KOPT-K1 (cell line): ENCODE measurements around the gene NPTX2.

ENCODE experiments used
- H3K27ac ChIP-seq: fragments of 200-600 bp; sonication (generic); 2 replicates; pipeline ENCODE4 v1.5.1; 2016; ENCODE audit warnings: antibody characterized with exemption, mild to moderate bottlenecking, low read depth, low read length; ENCODE audit not compliant: poor library complexity, severe bottlenecking
- H3K36me3 ChIP-seq: fragments of 200-600 bp; sonication (generic); 2 replicates; pipeline ENCODE4 v1.5.1; 2017; ENCODE audit warnings: antibody characterized with exemption, mild to moderate bottlenecking, low read length, moderate library complexity; ENCODE audit not compliant: insufficient read depth
- H3K9me3 ChIP-seq: fragments of 200-600 bp; sonication (generic); 2 replicates; pipeline ENCODE4 v1.5.1; 2017; ENCODE audit warnings: antibody characterized with exemption, low read length, mild to moderate bottlenecking; ENCODE audit not compliant: insufficient read depth, poor library complexity, severe bottlenecking

NPTX2 gene

DNA sequence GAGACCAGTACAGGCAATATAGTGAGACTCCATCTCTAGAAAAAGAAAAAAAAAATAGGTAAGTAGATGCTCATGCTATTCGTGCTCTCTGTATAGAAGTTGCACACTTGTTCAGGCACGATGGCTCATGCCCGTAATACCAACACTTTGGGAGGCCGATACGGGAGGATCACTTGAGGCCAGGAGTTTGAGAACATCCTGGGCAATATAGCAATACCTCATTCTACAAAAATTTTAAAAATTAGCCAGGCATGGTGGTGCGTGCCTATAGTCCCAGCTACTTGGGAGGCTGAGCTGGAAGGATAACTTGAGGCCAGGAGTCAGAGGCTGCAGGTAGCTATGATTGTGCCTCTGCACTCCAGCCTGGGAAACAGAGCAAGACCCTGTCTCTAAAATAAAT is 17.2 kb upstream of the NPTX2 start:
- no peaks in the 10 kb centered on the region for H3K9me3 ChIP-seq
- H3K36me3 ChIP-seq, result no peaks in the 10 kb centered on the region
- H3K27ac ChIP-seq, result no peak overlapping the region

DNA sequence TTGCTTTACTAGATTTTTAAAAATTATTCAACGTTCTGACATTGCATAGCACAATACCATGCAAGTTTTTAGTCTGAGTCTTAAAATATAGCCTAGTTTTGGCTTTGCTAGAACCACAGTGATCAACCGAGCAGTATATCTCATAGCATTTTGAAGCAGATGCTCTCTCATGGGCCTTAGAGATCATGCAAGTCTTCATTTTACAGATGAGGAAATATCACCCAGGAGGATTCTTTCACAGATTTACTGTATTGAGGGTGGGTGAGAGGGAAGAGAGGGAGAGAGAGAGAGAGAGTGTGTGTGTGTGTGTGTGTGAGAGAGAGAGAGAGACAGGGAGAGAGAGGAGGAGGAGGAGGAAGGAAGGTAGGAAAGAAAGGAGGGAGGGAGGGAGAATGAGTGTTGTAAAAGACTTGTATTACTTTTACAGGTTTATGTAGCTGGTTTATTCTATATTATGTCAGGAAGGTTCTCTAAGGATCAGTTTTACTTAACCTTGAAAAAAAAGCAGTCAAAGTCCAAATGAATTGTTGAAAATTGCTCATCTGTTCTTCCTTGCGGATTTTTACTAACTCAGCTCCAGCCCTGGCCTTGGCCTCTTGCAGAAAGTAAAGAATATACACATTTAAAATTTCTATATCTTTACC is 14.2 kb upstream of the NPTX2 start:
- Histone ChIP-seq H3K27ac (no peak overlapping the region), H3K36me3 (no peaks in the 10 kb centered on the region), H3K9me3 (no peaks in the 10 kb centered on the region)

DNA sequence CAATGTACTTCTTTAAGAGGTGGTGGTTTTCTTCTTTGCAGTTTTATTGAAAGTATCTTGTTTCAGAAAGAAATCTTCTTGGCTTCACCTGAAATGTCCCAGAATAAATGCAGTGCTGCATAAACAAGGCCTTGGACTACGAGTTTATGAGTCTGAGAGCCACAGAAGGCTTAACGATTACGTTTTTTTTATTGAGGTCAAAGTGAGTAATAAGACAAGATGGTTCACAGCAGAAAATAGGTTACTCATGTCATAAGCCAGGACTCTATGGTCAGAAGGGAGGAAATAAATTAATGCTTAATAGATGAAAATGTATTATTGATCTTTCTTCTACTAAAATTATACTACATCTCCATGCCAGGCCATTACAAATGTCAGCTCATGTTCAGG is 13.7 kb upstream of the NPTX2 start:
- Histone ChIP-seq H3K27ac (no peak overlapping the region), H3K36me3 (no peaks in the 10 kb centered on the region), H3K9me3 (no peaks in the 10 kb centered on the region)

DNA sequence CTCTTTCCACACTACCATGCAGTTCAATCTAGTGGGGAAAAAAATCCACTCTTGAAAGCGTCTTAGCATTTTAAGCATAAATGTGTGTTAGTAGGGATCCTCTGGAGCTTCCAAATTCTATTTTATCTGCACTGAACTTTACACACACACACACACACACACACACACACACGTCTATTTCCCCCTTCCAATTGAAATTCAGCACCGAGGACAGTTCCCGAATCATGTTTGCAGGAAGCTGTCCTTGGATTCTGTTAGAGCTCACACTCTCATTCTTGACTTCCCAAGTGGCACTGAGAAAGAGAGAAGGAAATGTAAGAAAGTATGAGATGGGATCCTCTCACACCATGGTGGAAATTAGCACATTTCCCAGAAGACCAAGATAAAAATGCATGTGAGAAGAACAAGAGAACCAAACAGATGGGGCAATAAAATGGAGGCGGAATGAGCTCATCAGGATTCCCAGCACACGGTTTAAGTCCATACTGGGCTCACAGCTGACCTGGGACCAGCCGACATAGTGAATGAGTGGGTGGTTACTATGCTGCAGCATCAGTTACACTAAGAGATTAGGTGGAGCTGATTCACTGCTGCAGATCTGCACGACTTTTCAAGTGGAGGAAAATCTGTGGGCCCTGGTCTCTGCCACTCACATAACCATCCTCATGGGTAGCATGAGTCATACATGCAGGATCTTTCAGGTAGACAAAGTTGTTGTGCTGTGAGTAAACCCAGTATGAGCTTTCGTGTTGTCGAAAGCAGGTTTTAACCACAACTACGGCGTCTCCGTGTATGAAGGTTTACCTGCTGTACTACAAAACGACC is 3.3 kb upstream of the NPTX2 start:
- Histone ChIP-seq H3K36me3 (no peaks in the 10 kb centered on the region), H3K27ac (no peak overlapping the region), H3K9me3 (peaks cover 6% of the 10 kb centered on the region)

DNA sequence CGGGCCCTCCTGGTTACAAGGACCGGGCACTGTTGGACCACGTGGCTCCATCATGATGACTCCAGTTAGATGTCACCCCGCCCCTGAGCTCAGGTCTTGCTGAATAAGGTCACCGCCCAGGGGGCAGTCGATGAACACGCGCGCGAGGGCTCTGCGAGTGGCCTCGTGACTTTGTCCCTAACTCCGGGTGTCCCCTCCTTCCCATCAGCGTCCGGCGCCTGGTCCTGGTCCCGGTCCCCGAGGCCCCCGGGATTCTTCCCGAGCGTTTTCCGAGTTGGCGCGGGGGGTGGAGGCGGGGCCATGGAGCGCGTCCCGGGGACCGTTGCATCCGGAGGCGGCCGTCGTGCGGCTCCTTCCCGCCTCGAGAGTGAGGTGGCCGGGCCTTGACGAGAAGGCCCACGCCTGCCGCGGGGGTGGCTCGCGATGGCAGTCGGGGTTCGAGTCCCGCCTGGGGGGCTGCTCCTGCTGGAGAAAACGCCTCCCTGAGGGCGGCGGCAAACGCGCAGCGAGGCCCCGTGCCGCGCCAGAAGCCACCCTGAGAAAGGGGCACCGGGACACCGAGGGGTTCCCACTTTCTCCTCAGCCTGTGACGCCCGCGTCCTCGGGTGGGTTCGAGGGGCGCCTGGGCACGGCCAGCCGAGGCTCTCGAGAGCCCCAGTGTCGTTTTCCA is 569 bp upstream of the NPTX2 start:
- Histone ChIP-seq H3K9me3 (peaks cover 6% of the 10 kb centered on the region), H3K36me3 (no peaks in the 10 kb centered on the region), H3K27ac (no peak overlapping the region)

DNA sequence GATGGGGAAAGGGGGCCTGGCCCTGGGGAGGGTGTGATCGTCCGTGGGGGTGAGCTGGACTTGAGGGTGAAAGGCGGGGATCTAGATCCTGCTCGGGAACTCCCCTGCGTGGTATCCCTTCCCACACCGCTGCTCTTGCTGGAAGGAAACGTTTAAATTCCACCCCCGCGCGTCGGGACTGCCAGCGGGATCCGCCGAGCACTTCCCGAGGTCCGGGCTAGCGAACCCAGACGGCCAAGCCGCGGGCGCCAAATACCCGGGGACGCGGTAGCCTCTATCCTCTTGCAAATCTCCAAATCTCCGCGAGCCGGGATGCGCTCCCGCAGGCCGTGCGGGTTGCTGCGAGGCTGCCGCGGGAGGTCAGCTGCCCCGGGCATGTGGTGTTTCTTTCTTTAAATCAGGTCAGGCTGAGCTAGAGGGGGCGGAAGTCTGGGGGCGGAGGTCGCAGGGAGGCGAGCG is 904 bp downstream of the NPTX2 start:
- H3K36me3 ChIP-seq, result no peaks in the 10 kb centered on the region
- H3K9me3 ChIP-seq, result peaks cover 6% of the 10 kb centered on the region
- no peak overlapping the region for H3K27ac ChIP-seq

DNA sequence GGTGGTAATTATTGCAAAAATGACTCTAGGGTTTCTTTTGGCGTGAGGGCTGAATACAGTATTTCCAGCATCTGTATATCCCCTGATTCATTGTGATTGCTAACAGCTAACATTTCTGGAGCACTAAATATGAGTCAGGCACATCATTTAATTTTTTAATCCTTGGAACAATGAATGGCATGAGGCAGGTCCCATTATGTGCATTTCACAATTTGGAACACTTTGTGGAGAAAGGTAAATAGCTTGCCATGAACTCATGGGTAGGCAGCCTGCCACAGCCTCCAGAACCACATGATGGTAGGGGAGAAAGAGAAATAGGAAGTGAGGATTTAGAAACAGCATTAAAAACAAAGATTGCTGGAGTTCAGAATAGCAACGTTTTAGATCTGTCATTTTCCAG is 1.7 kb downstream of the NPTX2 start:
- peaks cover 6% of the 10 kb centered on the region for H3K9me3 ChIP-seq
- no peaks in the 10 kb centered on the region for H3K36me3 ChIP-seq
- no peak overlapping the region for H3K27ac ChIP-seq

DNA sequence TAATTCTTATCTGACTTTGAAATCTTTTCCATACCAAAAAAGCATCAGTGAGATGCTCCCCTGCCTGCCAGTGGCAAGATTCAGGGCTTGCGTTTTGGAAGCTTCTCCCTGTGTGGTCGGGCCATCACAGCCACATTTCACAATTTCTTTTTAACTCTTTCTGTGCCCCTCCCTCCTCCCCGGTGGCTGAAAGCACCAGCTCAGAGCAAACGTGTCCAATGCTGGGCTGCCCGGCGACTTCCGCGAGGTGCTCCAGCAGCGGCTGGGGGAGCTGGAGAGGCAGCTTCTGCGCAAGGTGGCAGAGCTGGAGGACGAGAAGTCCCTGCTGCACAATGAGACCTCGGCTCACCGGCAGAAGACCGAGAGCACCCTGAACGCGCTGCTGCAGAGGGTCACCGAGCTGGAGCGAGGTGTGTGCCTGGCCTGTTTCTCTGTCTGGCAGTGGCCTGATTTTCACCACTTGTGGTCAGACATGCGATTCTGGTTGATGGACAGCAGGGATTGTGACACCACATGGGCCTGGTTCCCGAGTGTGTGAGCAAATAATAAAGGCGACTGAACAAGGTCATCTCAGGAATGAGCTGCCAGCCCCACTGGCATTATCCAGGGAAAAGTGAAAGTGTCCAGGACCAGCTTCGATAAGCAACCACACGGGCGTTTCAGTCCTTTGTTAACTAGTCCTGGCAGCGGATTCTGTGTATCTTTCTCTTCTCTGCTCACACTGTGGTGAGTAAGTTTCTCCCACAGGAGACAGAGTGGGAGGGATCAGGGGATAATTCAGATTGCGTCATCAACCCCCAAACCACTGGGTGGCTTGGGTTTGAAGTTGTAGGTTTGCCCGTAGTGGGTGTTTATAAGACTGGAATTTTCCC is 2.6 kb downstream of the NPTX2 start:
- Histone ChIP-seq H3K9me3 (peaks cover 6% of the 10 kb centered on the region), H3K27ac (no peak overlapping the region)

DNA sequence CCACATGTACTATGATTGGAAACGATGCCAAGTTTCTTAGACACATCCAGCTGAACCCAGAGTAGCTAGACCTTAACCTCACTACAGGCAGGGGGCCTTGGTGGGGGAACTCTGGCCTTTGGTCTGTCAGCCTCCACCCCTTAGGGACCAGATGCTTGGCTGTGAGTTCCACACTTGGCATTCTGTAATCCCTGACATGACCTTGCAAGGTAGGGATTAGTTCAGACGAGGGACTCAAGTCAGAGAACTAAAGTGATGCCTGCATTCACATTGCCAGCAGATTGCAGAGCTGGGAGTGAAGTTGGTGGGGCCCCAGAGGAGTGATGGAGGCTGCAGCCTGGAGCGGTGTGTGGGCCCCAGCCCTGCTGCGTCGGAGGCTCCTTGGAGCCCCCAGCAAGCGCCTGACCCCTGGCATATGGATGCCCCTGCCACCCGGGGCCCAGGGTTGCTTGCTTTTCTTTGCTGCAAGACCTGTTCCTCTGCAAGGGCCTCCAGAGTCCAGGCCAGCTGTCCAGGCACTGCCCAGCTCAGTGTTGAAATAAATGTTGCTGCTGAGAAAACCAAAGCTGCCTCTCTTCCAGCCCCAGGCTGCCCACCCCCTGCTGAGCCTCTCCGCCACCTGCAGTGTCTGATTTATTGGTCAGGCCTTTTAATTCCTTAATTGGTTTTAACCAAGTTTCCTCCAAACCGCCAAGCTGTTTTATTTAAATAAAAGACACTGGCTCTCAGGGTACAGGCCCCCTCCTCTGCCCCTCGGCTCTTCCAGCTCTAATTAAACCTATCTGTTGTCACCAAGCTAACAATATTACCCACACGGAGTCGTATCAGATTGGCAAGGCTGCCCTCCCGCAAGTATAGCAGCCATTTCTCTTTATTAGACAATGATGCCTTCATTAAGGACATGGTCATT is 4.7 kb downstream of the NPTX2 start:
- H3K9me3 ChIP-seq, result peaks cover 6% of the 10 kb centered on the region
- no peak overlapping the region for H3K27ac ChIP-seq
- H3K36me3 ChIP-seq, result no peaks in the 10 kb centered on the region

More for the DNA sequence above, 2.6 kb downstream of the NPTX2 start:
- no peaks in the 10 kb centered on the region for H3K36me3 ChIP-seq

DNA sequence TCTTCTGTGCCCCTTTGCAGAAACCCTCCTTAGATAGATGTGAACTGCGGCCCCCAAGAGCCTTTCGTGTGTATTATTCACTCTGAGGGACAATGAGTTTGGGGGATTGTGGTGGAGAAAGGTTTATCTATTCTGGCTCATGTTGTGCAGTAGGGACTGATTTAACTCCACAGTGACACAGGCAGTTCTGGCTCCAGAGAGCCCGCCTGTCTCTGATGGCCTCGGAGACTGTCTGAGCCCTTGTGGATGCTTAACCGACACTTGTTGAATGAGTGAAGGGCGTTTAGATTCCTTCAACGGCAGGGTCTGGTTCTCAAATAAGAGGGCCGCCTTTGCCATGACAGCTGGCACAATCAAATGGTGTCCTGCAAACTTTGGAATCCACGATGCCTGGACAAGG is 5.8 kb downstream of the NPTX2 start:
- Histone ChIP-seq H3K27ac (no peak overlapping the region), H3K36me3 (no peaks in the 10 kb centered on the region), H3K9me3 (peaks cover 2% of the 10 kb centered on the region)

DNA sequence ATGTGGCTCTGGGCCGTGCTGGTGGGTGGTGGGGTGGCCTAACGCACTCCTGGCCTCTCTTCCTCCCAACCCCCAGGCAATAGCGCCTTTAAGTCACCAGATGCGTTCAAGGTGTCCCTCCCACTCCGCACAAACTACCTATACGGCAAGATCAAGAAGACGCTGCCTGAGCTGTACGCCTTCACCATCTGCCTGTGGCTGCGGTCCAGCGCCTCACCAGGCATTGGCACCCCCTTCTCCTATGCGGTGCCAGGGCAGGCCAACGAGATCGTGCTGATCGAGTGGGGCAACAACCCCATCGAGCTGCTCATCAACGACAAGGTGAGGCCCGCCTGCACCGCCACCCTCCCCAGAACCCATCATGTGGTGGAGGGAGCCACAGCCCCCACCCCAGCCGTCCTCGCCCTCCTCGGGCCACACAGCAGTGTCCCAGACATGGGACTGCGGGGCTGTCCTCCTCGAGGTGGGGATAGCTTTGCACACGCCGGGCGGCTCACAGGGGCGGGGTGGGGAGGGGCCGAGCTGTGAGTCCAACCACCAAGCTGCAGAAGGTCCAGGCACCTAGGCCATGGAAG is 7.8 kb downstream of the NPTX2 start:
- Histone ChIP-seq H3K36me3 (no peaks in the 10 kb centered on the region), H3K27ac (no peak overlapping the region), H3K9me3 (no peaks in the 10 kb centered on the region)

DNA sequence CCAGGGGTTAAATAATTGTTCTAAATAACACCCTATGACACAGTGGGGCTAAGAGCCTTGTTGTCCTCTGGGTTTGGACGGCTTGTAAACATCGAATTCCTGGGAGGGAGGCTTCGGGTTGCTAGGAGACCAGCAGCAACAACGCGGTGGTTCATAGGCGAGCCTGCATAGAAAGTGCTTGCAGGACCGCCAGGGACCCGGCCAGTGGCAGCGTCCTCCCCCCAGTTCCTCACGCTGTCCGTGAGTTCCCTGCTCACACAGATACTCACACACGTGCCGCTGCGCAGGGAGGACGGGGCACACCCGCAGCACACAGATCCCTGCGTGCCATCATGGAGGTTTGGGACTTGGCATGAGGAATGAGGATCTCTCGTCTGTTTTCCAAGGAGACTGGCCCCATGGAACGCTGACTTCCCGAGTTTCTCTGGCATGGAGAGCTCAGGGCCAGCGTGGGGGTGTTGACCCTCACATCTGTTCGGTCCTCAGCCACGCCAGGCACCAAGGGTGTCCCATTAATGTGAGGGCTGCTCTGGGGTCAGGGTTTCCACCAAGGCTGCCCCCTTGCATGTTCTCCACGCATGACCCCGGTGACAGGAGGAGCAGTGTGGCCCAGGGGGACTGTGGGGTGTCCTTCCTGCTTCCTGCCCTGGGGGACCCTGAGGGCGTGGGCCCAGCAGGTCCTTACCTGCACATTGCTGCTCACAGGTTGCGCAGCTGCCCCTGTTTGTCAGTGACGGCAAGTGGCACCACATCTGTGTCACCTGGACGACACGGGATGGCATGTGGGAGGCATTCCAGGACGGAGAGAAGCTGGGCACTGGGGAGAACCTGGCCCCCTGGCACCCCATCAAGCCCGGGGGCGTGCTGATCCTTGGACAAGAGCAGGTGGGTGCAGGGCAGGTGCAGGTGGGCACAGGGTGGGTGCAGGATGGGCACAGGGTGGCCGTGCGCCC is 9.7 kb downstream of the NPTX2 start:
- no peaks in the 10 kb centered on the region for H3K36me3 ChIP-seq

DNA sequence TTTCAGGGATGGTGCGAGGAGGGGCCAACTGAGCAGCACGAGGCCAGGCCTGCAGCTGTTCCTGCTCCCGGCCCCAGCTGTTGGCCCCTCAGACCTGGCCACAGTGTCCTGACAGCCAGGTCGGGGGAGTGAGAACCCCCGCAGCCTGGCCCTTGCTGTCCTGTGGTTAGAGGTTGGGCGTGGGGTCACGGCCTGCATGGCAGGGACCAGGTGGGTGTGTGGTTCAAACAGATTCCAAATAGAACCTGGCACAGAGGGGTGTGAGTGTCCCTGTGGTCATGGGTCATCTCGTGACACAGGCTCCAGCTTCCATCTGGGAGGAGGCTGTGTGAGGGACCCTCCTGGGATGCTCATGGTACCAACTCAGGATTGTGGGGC is 10.3 kb downstream of the NPTX2 start:
- Histone ChIP-seq H3K36me3 (no peaks in the 10 kb centered on the region), H3K27ac (no peak overlapping the region), H3K9me3 (no peaks in the 10 kb centered on the region)

More for the DNA sequence above, 9.7 kb downstream of the NPTX2 start:
- Histone ChIP-seq H3K27ac (no peak overlapping the region), H3K9me3 (no peaks in the 10 kb centered on the region)
